SK-N-SH (cell line): Measurements from ENCODE around the gene BTK. TPM values are rescaled to one million over a fixed set of nuclear protein-coding genes. Genes with fewer than 3 reads are reported as not detected.

Experiments
- CTCF ChIA-PET: fragments of 300-600, 350-600 bp; formaldehyde crosslinking; extraction: SDS; loops from one replicate; lab custom pipeline; 2021; lab: Yijun Ruan, JAX
- POLR2A ChIA-PET: fragments of 350-600 bp; sonication (Branson Sonifier 250); formaldehyde crosslinking; extraction: SDS; loops from one replicate; lab custom pipeline; 2020; ENCODE audit warnings: antibody characterized with exemption, inconsistent platforms; lab: Yijun Ruan, JAX
- DNase-seq: peaks from one replicate; pipeline ENCODE4 v3.0.0; 2012
- H2AFZ ChIP-seq: fragments of 200-600 bp; sonication (generic); 2 replicates; pipeline ENCODE4 v1.8.1; 2016; ENCODE audit warnings: antibody characterized with exemption, mild to moderate bottlenecking, low read depth
- H3F3A ChIP-seq: fragments of 200-600 bp; sonication (generic); replicated peaks from 2 replicates; pipeline ENCODE3; 2016; ENCODE audit warnings: antibody characterized with exemption, mild to moderate bottlenecking; ENCODE audit not compliant: insufficient read depth
- H3K27ac ChIP-seq, 2 experiments: fragments of 200-500 bp in 1 of 2; fragments of 200-600 bp in 1 of 2; sonication (Bioruptor generic) in 1 of 2; sonication (generic), shearing (Covaris generic) in 1 of 2; 2 replicates each; pipeline versions ENCODE4 v1.5.1 to v1.6.1; 2014 to 2016; ENCODE audit warnings: low read depth in 2 of 2, inconsistent platforms in 1 of 2, low read length in 1 of 2, mild to moderate bottlenecking in 1 of 2, mixed read lengths in 1 of 2
- H3K27me3 ChIP-seq: fragments of 200-600 bp; sonication (generic), shearing (Covaris generic); 2 replicates; pipeline ENCODE4 v1.6.1; 2016; ENCODE audit warnings: mixed run types; ENCODE audit not compliant: insufficient read depth
- H3K36me3 ChIP-seq, 2 experiments: fragments of 200-500 bp in 1 of 2; fragments of 200-600 bp in 1 of 2; sonication (Bioruptor generic) in 1 of 2; sonication (generic) in 1 of 2; replicated peaks in 1 of 2; 2 replicates each; pipeline versions ENCODE3 to v1.5.1; 2014 to 2016; ENCODE audit warnings: low read length in 1 of 2, mild to moderate bottlenecking in 1 of 2; ENCODE audit not compliant: insufficient read depth in 2 of 2, control insufficient read depth in 1 of 2
- H3K4me1 ChIP-seq, 2 experiments: fragments of 200-500 bp in 1 of 2; fragments of 200-600 bp in 1 of 2; sonication (Bioruptor generic) in 1 of 2; sonication (generic), shearing (Covaris generic) in 1 of 2; 2 replicates each; pipeline versions ENCODE4 v1.5.1 to v1.6.1; 2014 to 2016; ENCODE audit warnings: low read depth in 1 of 2, low read length in 1 of 2, mixed run types in 1 of 2; ENCODE audit not compliant: insufficient read depth in 2 of 2, control insufficient read depth in 1 of 2
- H3K4me2 ChIP-seq: fragments of 200-600 bp; sonication (generic), shearing (Covaris generic); 2 replicates; pipeline ENCODE4 v1.6.1; 2017; ENCODE audit warnings: mixed run types
- H3K4me3 ChIP-seq, 2 experiments: fragments of 200-500 bp in 1 of 2; fragments of 200-600 bp in 1 of 2; sonication (Bioruptor generic) in 1 of 2; sonication (generic), shearing (Covaris generic) in 1 of 2; 2 replicates each; pipeline versions ENCODE4 v1.5.1 to v1.8.1; 2014 to 2016; ENCODE audit warnings: low read depth in 2 of 2, inconsistent platforms in 1 of 2, low read length in 1 of 2, mild to moderate bottlenecking in 1 of 2, mixed read lengths in 1 of 2, moderate library complexity in 1 of 2
- H3K79me2 ChIP-seq: fragments of 200-600 bp; sonication (generic); 2 replicates; pipeline ENCODE4 v1.8.1; 2017; ENCODE audit warnings: mild to moderate bottlenecking; ENCODE audit not compliant: insufficient read depth
- H3K9ac ChIP-seq: fragments of 200-600 bp; sonication (generic); 2 replicates; pipeline ENCODE4 v1.6.1; 2017; ENCODE audit warnings: mixed run types
- H3K9me2 ChIP-seq: fragments of 200-600 bp; sonication (generic); 2 replicates; pipeline ENCODE4 v1.6.1; 2017; ENCODE audit warnings: mixed run types
- H3K9me3 ChIP-seq: fragments of 200-600 bp; sonication (generic); 2 replicates; pipeline ENCODE4 v1.6.1; 2017; ENCODE audit warnings: mixed run types, mild to moderate bottlenecking, moderate library complexity
- H4K20me1 ChIP-seq: fragments of 200-600 bp; sonication (generic); 2 replicates; pipeline ENCODE4 v1.6.1; 2017; ENCODE audit warnings: mild to moderate bottlenecking, mixed run types; ENCODE audit not compliant: insufficient read depth
- ELF1 ChIP-seq: IDR thresholded peaks from 2 replicates; pipeline ENCODE4 v1.4.0; 2012
- EP300 ChIP-seq, 2 experiments: IDR thresholded peaks; 2 replicates each; pipeline versions ENCODE4 v1.4.0 to v1.6.1; 2012; ENCODE audit warnings: borderline replicate concordance in 1 of 2, low read depth in 1 of 2, low read length in 1 of 2
- GATA2 ChIP-seq: sonication (generic); formaldehyde crosslinking; IDR thresholded peaks from 2 replicates; pipeline ENCODE4 v1.5.0; 2020; ENCODE audit warnings: mild to moderate bottlenecking, missing genetic modification reagents
- MEF2A ChIP-seq: IDR thresholded peaks from 2 replicates; pipeline ENCODE4 v1.4.0; 2012; ENCODE audit warnings: low read depth, borderline replicate concordance
- NFIC ChIP-seq: IDR thresholded peaks from 2 replicates; pipeline ENCODE4 v1.4.0; 2012; ENCODE audit warnings: borderline replicate concordance
- NRF1 ChIP-seq: IDR thresholded peaks from 2 replicates; pipeline ENCODE4 v1.6.1; 2012; ENCODE audit warnings: low read depth, mild to moderate bottlenecking, low read length
- RAD21 ChIP-seq: IDR thresholded peaks from 2 replicates; pipeline ENCODE4 v1.6.1; 2012; ENCODE audit warnings: mild to moderate bottlenecking, low read length
- RCOR1 ChIP-seq: fragments of 150-350 bp; IDR thresholded peaks from 2 replicates; pipeline ENCODE4 v1.6.1; 2017; ENCODE audit warnings: antibody characterized with exemption, low read length
- SIN3A ChIP-seq: IDR thresholded peaks from 2 replicates; pipeline ENCODE4 v1.6.1; 2012; ENCODE audit warnings: low read depth, mild to moderate bottlenecking, low read length, moderate library complexity, borderline replicate concordance
- TEAD4 ChIP-seq: IDR thresholded peaks from 2 replicates; pipeline ENCODE4 v1.4.0; 2012; ENCODE audit warnings: mild to moderate bottlenecking, borderline replicate concordance; ENCODE audit not compliant: insufficient read depth
- WGBS: methylation state at CpG from one replicate; pipeline ENCODE4 v1.1.6; 2017; ENCODE audit warnings: low lambda C conversion rate; 5-methylcytosine and 5-hydroxymethylcytosine counted together
- polyA plus RNA-seq, 3 experiments: library from polyadenylated mRNA; depleted of rRNA; stranded (reverse); fragments of >200 nt; gene quantifications; 2 replicates each; pipeline ENCODE4 v1.2.3, GENCODE V29; 2012
- TF ChIP-seq, protein P1 (sequence below): IDR thresholded peaks from 2 replicates; pipeline ENCODE4 v1.6.1; 2012; ENCODE audit warnings: mild to moderate bottlenecking, low read depth, low read length, moderate library complexity
- TF ChIP-seq, protein P2 (sequence below): fragments of 150-350 bp; IDR thresholded peaks from 2 replicates; pipeline ENCODE4 v1.6.1; 2017; ENCODE audit warnings: antibody characterized with exemption, low read length, low read depth, borderline replicate concordance

Gene BTK
- polyA plus RNA-seq, 1 of the 3 experiments (the other 2 are of a cell fraction) = not detected

DNA sequence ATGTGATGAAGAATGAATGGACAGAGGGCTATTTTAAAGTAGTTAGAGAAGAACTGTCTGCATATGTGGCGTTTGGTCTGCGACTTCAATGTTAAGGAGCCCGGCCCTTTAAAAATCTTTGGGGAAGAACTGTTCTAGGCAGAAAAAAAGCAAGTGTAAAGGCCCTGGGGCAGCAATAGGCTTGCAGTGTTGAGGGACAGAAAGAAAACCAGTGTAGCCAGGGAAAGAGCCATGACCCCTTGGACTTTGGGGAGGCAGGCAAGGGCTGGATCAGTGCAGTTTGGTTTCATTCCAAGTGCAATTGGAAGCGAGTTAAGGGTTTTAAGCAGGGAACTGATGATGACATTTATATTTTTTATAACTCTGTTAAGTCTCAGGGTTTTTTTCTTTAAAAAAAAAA, 13.8 kb upstream of the BTK start:
- Histone ChIP-seq H3K36me3 (peaks cover 14 to 20% of the 10 kb centered on the region in 2 experiments), H3K27ac (no peak overlapping the region), H3K9me2 (no peaks in the 10 kb centered on the region), H3K27me3 (no peaks in the 10 kb centered on the region), H3F3A (peaks cover 22% of the 10 kb centered on the region), H3K4me1 (no peaks in the 10 kb centered on the region), H3K9me3 (no peaks in the 10 kb centered on the region), H3K79me2 (peaks cover 2% of the 10 kb centered on the region), H2AFZ (no peak overlapping the region), H3K9ac (no peak overlapping the region), H4K20me1 (peaks cover 4% of the 10 kb centered on the region)
- 94% methylated on average over 4 of the region's 4 CpGs for WGBS
- CTCF ChIA-PET = interaction anchor here (4.1 kb wide), 1 partner anchor 10 kb away, joined by 17 read pairs; the partner anchor contains the start of gene RPL36A
- POLR2A ChIA-PET = no interaction called here
- DNase-seq = no peak
- TF ChIP-seq EP300 (IDR thresholded peaks at IDR 0.05; ENCODE audit: borderline replicate concordance in 1 of 2, low read depth in 1 of 2, low read length in 1 of 2) = no peak
- TF ChIP-seq, all 33 proteins: peak for 0
- Histone ChIP-seq H3K4me3 (no peak overlapping the region), H3K4me2 (no peak overlapping the region)

DNA sequence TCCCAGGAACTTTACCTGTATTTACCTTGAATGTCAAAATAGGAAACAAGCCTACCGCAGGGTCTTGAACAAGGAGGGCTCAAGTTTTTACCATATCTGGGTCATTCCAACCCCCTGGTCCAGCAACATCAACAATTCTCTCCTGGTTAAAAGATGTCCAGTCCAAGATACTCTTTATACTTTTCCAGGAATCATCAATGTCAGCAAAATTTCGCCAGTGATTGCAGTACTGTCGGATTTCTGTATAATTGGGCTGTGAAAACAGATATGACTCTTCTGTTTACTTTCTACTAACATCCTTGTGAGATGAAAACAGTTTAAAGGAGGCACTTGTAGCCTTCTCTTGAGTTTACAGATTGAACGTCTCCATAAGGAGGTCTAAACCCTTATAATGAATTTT, 12.7 kb upstream of the BTK start:
- no peak overlapping the region for H3K4me2 ChIP-seq
- no peaks in the 10 kb centered on the region for H3K27me3 ChIP-seq
- no peak overlapping the region for H3K27ac ChIP-seq
- H3F3A ChIP-seq = peaks cover 25% of the 10 kb centered on the region
- no peak overlapping the region for H3K4me3 ChIP-seq
- H3K79me2 ChIP-seq = 0 out of 2 replicates have a peak, but pooled peaks cover 4% of the 10 kb centered on the region
- no peaks in the 10 kb centered on the region for H3K9me3 ChIP-seq
- H3K36me3 ChIP-seq = peaks cover 19 to 25% of the 10 kb centered on the region in 2 experiments
- POLR2A ChIA-PET = interaction anchor here (1.4 kb wide), 1 partner anchor 9 kb away, joined by 4 read pairs; the partner anchor contains the start of gene GLA
- no peak overlapping the region for H2AFZ ChIP-seq
- TF ChIP-seq NRF1 (no peak), RAD21 (no peak), EP300 (IDR thresholded peaks at IDR 0.05; ENCODE audit: borderline replicate concordance in 1 of 2, low read depth in 1 of 2, low read length in 1 of 2) (no peak), GATA2 (CRISPR knock-in tag) (no peak), MEF2A (no peak), ELF1 (no peak), SIN3A (no peak), NFIC (no peak), RCOR1 (no peak), TEAD4 (no peak)
- TF ChIP-seq, protein P1, sequence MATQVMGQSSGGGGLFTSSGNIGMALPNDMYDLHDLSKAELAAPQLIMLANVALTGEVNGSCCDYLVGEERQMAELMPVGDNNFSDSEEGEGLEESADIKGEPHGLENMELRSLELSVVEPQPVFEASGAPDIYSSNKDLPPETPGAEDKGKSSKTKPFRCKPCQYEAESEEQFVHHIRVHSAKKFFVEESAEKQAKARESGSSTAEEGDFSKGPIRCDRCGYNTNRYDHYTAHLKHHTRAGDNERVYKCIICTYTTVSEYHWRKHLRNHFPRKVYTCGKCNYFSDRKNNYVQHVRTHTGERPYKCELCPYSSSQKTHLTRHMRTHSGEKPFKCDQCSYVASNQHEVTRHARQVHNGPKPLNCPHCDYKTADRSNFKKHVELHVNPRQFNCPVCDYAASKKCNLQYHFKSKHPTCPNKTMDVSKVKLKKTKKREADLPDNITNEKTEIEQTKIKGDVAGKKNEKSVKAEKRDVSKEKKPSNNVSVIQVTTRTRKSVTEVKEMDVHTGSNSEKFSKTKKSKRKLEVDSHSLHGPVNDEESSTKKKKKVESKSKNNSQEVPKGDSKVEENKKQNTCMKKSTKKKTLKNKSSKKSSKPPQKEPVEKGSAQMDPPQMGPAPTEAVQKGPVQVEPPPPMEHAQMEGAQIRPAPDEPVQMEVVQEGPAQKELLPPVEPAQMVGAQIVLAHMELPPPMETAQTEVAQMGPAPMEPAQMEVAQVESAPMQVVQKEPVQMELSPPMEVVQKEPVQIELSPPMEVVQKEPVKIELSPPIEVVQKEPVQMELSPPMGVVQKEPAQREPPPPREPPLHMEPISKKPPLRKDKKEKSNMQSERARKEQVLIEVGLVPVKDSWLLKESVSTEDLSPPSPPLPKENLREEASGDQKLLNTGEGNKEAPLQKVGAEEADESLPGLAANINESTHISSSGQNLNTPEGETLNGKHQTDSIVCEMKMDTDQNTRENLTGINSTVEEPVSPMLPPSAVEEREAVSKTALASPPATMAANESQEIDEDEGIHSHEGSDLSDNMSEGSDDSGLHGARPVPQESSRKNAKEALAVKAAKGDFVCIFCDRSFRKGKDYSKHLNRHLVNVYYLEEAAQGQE = no peak
- TF ChIP-seq, protein P2, sequence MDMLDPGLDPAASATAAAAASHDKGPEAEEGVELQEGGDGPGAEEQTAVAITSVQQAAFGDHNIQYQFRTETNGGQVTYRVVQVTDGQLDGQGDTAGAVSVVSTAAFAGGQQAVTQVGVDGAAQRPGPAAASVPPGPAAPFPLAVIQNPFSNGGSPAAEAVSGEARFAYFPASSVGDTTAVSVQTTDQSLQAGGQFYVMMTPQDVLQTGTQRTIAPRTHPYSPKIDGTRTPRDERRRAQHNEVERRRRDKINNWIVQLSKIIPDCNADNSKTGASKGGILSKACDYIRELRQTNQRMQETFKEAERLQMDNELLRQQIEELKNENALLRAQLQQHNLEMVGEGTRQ = no peak
- TF ChIP-seq, all 33 proteins: peak for 0
- Histone ChIP-seq H3K9me2 (no peaks in the 10 kb centered on the region), H3K9ac (no peak overlapping the region), H3K4me1 (no peaks in the 10 kb centered on the region), H4K20me1 (peaks cover 5% of the 10 kb centered on the region)
- CTCF ChIA-PET = interaction anchor here (1.1 to 4.1 kb wide), 3 partner anchors 8 to 728 kb away, joined by 3 to 17 read pairs (median 6); partner anchors contain the start of gene RPL36A
- 94% methylated on average over 4 of the region's 4 CpGs for WGBS
- DNase-seq = no peak
